HUES64 (cell line): ENCODE results near the gene SEL1L3.

ENCODE experiments used
- H3K27ac ChIP-seq: 2 replicates; pipeline ENCODE4 v1.7.0; 2013; ENCODE audit warnings: low read depth, low read length, inconsistent platforms
- H3K27me3 ChIP-seq: 2 replicates; pipeline ENCODE4 v1.6.1; 2013; ENCODE audit warnings: mild to moderate bottlenecking, low read length; ENCODE audit not compliant: insufficient read depth
- H3K36me3 ChIP-seq: 2 replicates; pipeline ENCODE4 v1.6.1; 2013; ENCODE audit warnings: mild to moderate bottlenecking, low read length; ENCODE audit not compliant: insufficient read depth
- H3K4me1 ChIP-seq: 2 replicates; pipeline ENCODE4 v1.6.1; 2013; ENCODE audit warnings: mild to moderate bottlenecking, low read length, moderate library complexity; ENCODE audit not compliant: insufficient read depth
- H3K4me3 ChIP-seq: 2 replicates; pipeline ENCODE4 v1.5.1; 2013; ENCODE audit warnings: mild to moderate bottlenecking, low read length, moderate library complexity
- H3K9ac ChIP-seq: 2 replicates; pipeline ENCODE4 v1.6.1; 2013; ENCODE audit warnings: mild to moderate bottlenecking, low read depth, low read length
- H3K9me3 ChIP-seq: 2 replicates; pipeline ENCODE4 v1.6.1; 2013; ENCODE audit warnings: low read depth, low read length; ENCODE audit not compliant: insufficient read depth
- WGBS: fragments of 150-250, 120-280 bp; methylation state at CpG from one replicate; pipeline ENCODE4 v1.1.7; 2013; ENCODE audit warnings: missing lambda C conversion rate; 5-methylcytosine and 5-hydroxymethylcytosine counted together

Gene SEL1L3

GRCh38 chr4:25760518-25761157, 102.2 kb downstream of the SEL1L3 start:
- peaks cover 85% of the 10 kb centered on the region for H3K36me3 ChIP-seq
- no peaks in the 10 kb centered on the region for H3K27me3 ChIP-seq
- H3K4me3 ChIP-seq, result no peak overlapping the region
- no peaks in the 10 kb centered on the region for H3K4me1 ChIP-seq
- no peak overlapping the region for H3K27ac ChIP-seq
- H3K9ac ChIP-seq, result no peak overlapping the region
- H3K9me3 ChIP-seq, result no peaks in the 10 kb centered on the region
- 94% methylated on average over 11 of the region's 11 CpGs for WGBS

DNA sequence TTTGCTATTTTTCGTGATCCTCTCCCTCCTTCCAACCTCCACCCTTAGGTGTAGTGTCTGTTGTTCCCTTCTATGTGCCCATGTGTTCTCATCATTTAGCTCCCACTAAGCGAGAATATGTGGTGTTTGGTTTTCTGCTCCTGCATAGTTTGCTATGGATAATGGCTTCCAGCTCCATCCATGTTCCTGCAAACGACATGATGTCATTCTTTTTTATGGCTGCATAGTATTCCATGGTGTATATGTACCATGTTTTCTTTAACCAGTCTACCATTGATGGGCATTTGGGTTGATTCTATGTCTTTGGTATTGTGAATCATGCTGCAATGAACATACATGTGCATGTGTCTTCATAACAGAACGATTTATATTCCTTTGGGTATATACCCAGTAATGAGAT, 102.7 kb downstream of the SEL1L3 start:
- Histone ChIP-seq H3K4me1 (no peaks in the 10 kb centered on the region), H3K36me3 (peaks cover 81% of the 10 kb centered on the region), H3K9ac (no peak overlapping the region), H3K27ac (no peak overlapping the region), H3K27me3 (no peaks in the 10 kb centered on the region), H3K9me3 (no peaks in the 10 kb centered on the region), H3K4me3 (no peak overlapping the region)
- 98% methylated on average over 3 of the region's 4 CpGs for WGBS

DNA sequence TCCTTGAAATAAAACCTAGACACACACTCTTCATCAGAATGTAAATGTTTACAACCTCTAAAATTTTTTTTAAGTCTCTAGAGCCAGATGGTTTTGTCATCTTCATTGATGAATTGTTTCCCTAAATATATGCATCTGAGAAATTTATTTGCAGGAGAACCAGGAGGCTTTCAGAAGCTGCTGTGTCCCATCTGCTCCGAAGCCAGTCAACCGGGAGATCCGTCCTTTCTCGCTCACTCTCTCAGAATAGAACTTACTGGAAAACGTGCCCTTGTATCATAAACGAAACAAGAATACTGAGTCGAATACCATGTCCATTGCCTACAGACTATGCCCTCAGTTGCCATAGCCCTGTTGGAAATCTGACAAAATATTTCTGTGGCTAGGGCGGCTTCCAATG, 103.7 kb downstream of the SEL1L3 start:
- Histone ChIP-seq H3K4me1 (no peaks in the 10 kb centered on the region), H3K36me3 (peaks cover 76% of the 10 kb centered on the region), H3K4me3 (no peak overlapping the region), H3K27ac (no peak overlapping the region), H3K27me3 (no peaks in the 10 kb centered on the region), H3K9ac (no peak overlapping the region), H3K9me3 (no peaks in the 10 kb centered on the region)
- 97% methylated on average over 8 of the region's 8 CpGs for WGBS

- Histone ChIP-seq H3K9me3 (no peaks in the 10 kb centered on the region), H3K4me3 (no peak overlapping the region), H3K4me1 (no peaks in the 10 kb centered on the region), H3K9ac (no peak overlapping the region), H3K36me3 (peaks cover 63% of the 10 kb centered on the region), H3K27me3 (no peaks in the 10 kb centered on the region), H3K27ac (no peak overlapping the region)
- WGBS, result 96% methylated on average over 8 of the region's 8 CpGs
Measured at GRCh38 chr4:25757452-25757851, 105.3 kb downstream of the SEL1L3 start.

DNA sequence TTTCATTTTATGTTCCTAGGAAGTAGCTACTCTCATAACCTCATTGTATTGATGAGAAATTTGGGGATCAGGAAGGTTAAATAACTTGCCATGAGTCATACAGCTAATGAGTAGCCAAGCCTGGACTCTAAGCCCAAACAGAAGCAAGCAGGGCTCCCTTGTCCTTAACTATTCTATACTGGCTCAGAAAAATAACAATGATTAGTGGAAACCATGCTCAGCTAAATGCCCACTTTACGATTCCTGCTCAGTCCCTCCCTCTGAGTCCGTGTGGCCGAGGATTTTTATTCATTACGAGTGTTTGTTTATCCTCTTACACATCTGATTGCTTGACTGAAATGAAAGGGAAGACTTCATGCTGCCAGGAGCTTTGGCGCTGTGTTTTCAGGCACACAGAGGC, 106.3 kb downstream of the SEL1L3 start:
- Histone ChIP-seq H3K9ac (no peak overlapping the region), H3K27ac (no peak overlapping the region), H3K4me1 (no peaks in the 10 kb centered on the region), H3K36me3 (peaks cover 54% of the 10 kb centered on the region), H3K27me3 (no peaks in the 10 kb centered on the region), H3K4me3 (no peak overlapping the region), H3K9me3 (no peaks in the 10 kb centered on the region)
- 86% methylated on average over 5 of the region's 5 CpGs for WGBS

DNA sequence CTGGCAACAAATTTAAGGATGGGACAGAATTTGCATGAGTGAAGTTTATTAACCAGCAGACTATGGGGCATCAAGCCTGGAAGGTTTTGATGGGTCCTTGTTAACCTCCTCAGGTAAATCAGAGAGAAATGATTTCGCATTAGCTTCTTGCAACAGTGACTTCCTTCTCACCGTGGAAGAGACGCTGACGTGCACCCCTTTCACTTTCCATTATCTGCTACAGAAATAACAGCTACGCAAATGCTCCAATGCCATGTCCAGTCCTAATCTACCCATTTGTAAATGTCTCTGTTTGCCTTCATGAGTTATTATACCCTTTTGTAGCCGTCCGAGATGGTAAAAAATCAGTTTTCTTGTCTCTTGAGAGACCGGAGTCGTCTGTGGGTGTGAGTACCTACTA, 106.9 kb downstream of the SEL1L3 start:
- Histone ChIP-seq H3K27ac (no peak overlapping the region), H3K9me3 (no peaks in the 10 kb centered on the region), H3K9ac (no peak overlapping the region), H3K4me1 (no peaks in the 10 kb centered on the region), H3K27me3 (no peaks in the 10 kb centered on the region), H3K36me3 (peaks cover 49% of the 10 kb centered on the region), H3K4me3 (no peak overlapping the region)
- 94% methylated on average over 9 of the region's 9 CpGs for WGBS

DNA sequence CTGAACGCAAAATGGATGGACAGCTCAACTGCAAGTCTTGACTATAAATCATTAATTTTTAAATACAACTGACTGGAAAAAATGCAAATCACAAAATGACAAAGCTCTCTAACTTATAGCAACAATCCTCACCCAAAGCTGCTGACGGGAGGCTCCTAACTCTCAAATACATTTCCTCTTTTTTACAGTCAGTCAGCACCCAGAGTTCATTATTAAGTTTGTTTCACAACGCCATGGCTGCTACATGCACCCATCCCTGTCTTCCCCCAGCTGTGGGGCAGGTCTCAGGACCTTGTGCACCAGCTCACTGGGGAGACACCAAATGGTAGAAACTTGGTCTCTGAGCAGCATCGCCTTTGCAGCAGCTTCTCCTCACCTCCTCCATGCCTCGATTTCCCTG, 109.5 kb downstream of the SEL1L3 start:
- 91% methylated on average over 5 of the region's 5 CpGs for WGBS
- H3K4me1 ChIP-seq, result no peaks in the 10 kb centered on the region
- H3K4me3 ChIP-seq, result no peak overlapping the region
- no peaks in the 10 kb centered on the region for H3K27me3 ChIP-seq
- H3K9me3 ChIP-seq, result no peaks in the 10 kb centered on the region
- no peak overlapping the region for H3K27ac ChIP-seq
- H3K9ac ChIP-seq, result no peak overlapping the region
- H3K36me3 ChIP-seq, result peaks cover 23% of the 10 kb centered on the region; the same call in 1 of the 2 replicates

DNA sequence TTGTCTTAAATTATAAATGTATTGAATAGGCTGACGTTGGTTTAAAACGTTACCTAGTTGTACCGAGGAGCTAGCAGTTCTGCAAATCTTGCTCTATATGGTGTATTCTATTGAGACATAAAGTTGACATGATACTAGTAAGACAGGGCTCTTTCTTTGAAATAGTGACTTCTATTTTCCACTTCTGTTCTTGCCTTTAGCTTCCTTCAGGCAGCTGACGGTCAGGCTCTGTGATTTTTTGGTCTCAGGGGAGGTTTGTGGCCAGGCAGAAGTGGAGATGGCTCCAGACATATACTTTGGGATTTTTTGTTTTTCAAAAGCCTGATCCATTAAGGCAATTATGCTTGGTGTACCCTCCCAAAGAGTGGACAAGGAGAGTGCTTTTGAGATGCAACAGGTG, 111.9 kb downstream of the SEL1L3 start:
- Histone ChIP-seq H3K36me3 (peaks cover 9% of the 10 kb centered on the region; the same call in 1 of the 2 replicates), H3K9me3 (no peaks in the 10 kb centered on the region), H3K27me3 (no peaks in the 10 kb centered on the region), H3K27ac (no peak overlapping the region), H3K9ac (no peak overlapping the region), H3K4me3 (no peak overlapping the region), H3K4me1 (no peaks in the 10 kb centered on the region)
- WGBS, result 97% methylated on average over 4 of the region's 4 CpGs

- Histone ChIP-seq H3K4me1 (no peaks in the 10 kb centered on the region), H3K9ac (no peak overlapping the region), H3K9me3 (no peaks in the 10 kb centered on the region), H3K27ac (no peak overlapping the region), H3K36me3 (no peaks in the 10 kb centered on the region; the same call in 1 of the 2 replicates), H3K4me3 (no peak overlapping the region), H3K27me3 (no peaks in the 10 kb centered on the region)
- 98% methylated on average over 5 of the region's 5 CpGs for WGBS
Measured at GRCh38 chr4:25749150-25749794, 113.5 kb downstream of the SEL1L3 start.

DNA sequence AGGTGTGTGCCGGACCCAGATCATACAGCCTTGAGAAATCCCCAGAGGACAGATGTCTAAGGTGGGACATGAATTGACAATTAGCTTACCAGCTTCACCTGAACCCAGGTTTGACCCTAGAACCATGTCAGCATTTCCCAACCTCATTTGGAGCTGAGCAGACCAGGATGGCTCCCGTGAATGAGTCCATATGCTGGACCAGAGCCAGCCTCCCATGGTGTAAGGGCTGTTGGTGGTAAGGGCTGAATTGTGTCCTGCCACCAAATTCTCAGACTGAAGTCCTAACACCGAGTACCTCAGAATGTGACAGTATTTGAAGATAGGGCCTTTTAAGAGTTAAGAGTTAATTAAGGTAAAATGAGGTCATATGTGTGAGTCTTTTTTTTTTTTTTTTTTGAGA, 118.8 kb downstream of the SEL1L3 start:
- Histone ChIP-seq H3K27me3 (no peaks in the 10 kb centered on the region), H3K27ac (no peak overlapping the region), H3K4me3 (no peak overlapping the region), H3K4me1 (no peaks in the 10 kb centered on the region), H3K9me3 (no peaks in the 10 kb centered on the region), H3K36me3 (no peaks in the 10 kb centered on the region; the same call in 1 of the 2 replicates), H3K9ac (no peak overlapping the region)
- WGBS, result 94% methylated on average over 3 of the region's 3 CpGs

DNA sequence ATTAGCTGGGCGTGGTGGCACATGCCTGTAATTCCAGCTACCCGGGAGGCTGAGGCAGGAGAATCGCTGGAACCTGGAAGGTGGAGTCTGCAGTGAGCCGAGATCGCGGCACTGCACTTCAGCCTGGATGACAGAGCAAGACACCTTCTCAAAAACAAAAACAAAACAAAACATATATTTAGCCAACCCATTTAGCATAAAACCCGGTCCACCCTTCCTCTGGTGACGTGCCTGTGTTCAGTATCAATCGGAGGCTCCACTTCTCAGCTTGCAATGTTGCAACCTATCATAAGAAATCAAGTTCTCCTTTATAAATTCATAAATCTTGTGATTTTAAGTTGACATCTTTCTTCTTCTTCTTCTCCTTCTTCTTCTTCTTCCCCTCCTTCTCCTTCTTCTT, 133.2 kb downstream of the SEL1L3 start:
- Histone ChIP-seq H3K9me3 (no peaks in the 10 kb centered on the region), H3K36me3 (no peaks in the 10 kb centered on the region), H3K4me3 (no peak overlapping the region), H3K27me3 (no peaks in the 10 kb centered on the region), H3K4me1 (no peaks in the 10 kb centered on the region), H3K27ac (no peak overlapping the region), H3K9ac (no peak overlapping the region)
- WGBS, result 96% methylated on average over 9 of the region's 9 CpGs
